HepG2 (cell line): ENCODE measurements around the gene NFATC2. TPM values are rescaled to one million over a fixed set of nuclear protein-coding genes. Genes with fewer than 3 reads are reported as not detected.
"Not testable (repeated sequence)": the region's sequence is repeated elsewhere in the genome, so short reads cannot be mapped to it uniquely, and the experiment has no call there.

Experiments
- ATAC-seq: fragments of 200-7000 bp; cut with Tn5 transposase; 3 replicates; pipeline ENCODE4 v1.9.1; 2020; ENCODE audit warnings: mild to moderate bottlenecking, moderate library complexity
- BruUV-seq: library from RNA; stranded (reverse); fragments of 400-500 nt; replicated peaks from 2 replicates; lab custom pipeline; 2021; lab: Mats Ljungman, UMichigan
- CTCF ChIA-PET: fragments of 300-600 bp; formaldehyde crosslinking; extraction: SDS; loops from one replicate; lab custom pipeline; 2021; ENCODE audit warnings: low total read pairs, inconsistent platforms, low intra/inter-chr PET ratio; lab: Yijun Ruan, JAX
- POLR2A ChIA-PET: fragments of 350-600 bp; sonication (Branson Sonifier 250); formaldehyde crosslinking; loops from one replicate; lab custom pipeline; 2020; ENCODE audit warnings: antibody characterized with exemption, inconsistent platforms; lab: Yijun Ruan, JAX
- DNase-seq: peaks from one replicate; pipeline ENCODE4 v3.0.0-alpha.2; 2015; ENCODE audit warnings: low spot score
- FAIRE-seq: peaks from 3 replicates; lab custom pipeline; 2011; peaks lifted over from hg19 to GRCh38; lab: Jason Lieb, UNC
- H2AFZ ChIP-seq: one replicate; pipeline ENCODE4 v1.6.1; 2011; ENCODE audit warnings: low read length, inconsistent platforms
- H3K27ac ChIP-seq: fragments of 300-600 bp; 3 replicates; pipeline ENCODE4 v1.8.0; 2011; ENCODE audit warnings: mixed run types, mild to moderate bottlenecking, mixed read lengths, low read length, inconsistent platforms; ENCODE audit not compliant: insufficient read depth; ENCODE audit errors: extremely low read length
- H3K27me3 ChIP-seq, 2 experiments: fragments of 200-600 bp in 1 of 2; 2 replicates in 1 of 2; 3 replicates in 1 of 2; pipeline versions ENCODE4 v1.6.0 to v1.8.0; 2011; ENCODE audit warnings: low read length in 2 of 2, mild to moderate bottlenecking in 2 of 2, moderate library complexity in 2 of 2, inconsistent platforms in 1 of 2; ENCODE audit not compliant: insufficient read depth in 2 of 2, control insufficient read depth in 1 of 2
- H3K36me3 ChIP-seq, 2 experiments: fragments of 200-600 bp in 1 of 2; replicated peaks in 1 of 2; 2 replicates in 1 of 2; 3 replicates in 1 of 2; pipeline versions ENCODE4 v1.5.1 to v1.8.0; 2011; ENCODE audit warnings: low read length in 2 of 2, inconsistent platforms in 1 of 2; ENCODE audit not compliant: insufficient read depth in 2 of 2, control insufficient read depth in 1 of 2
- H3K4me1 ChIP-seq: 2 replicates; pipeline ENCODE4 v1.5.1; 2012; ENCODE audit warnings: low read length, inconsistent platforms; ENCODE audit not compliant: insufficient read depth
- H3K4me2 ChIP-seq: 2 replicates; pipeline ENCODE4 v1.6.0; 2011; ENCODE audit warnings: low read depth, low read length, inconsistent platforms
- H3K4me3 ChIP-seq, 3 experiments: fragments of 200-600 bp in 1 of 3; sonication (generic), shearing (Covaris generic) in 1 of 3; replicated peaks in 1 of 3; 2 replicates each; pipeline ENCODE4 v1.5.1; 2011 to 2016; ENCODE audit warnings: low read length in 3 of 3, inconsistent platforms in 2 of 3, low read depth in 2 of 3, mild to moderate bottlenecking in 2 of 3, control low read depth in 1 of 3, mixed read lengths in 1 of 3; ENCODE audit not compliant: insufficient read depth in 1 of 3
- H3K79me2 ChIP-seq: one replicate; pipeline ENCODE4 v1.6.1; 2011; ENCODE audit warnings: low read length, inconsistent platforms; ENCODE audit not compliant: insufficient read depth
- H3K9ac ChIP-seq: 2 replicates; pipeline ENCODE4 v1.6.0; 2011; ENCODE audit warnings: mild to moderate bottlenecking, low read depth, low read length, inconsistent platforms; ENCODE audit not compliant: insufficient read depth
- H3K9me3 ChIP-seq: 2 replicates; pipeline ENCODE4 v1.5.1; 2012; ENCODE audit warnings: mild to moderate bottlenecking, low read length
- H4K20me1 ChIP-seq: 2 replicates; pipeline ENCODE4 v1.6.0; 2011; ENCODE audit warnings: inconsistent platforms, mild to moderate bottlenecking, low read length, moderate library complexity; ENCODE audit not compliant: insufficient read depth
- IKZF4 ChIP-seq: sonication (generic); formaldehyde crosslinking; IDR thresholded peaks from 2 replicates; pipeline ENCODE4 v1.5.1; 2020; ENCODE audit warnings: borderline replicate concordance, mild to moderate bottlenecking, low read depth, missing genetic modification reagents; ENCODE audit errors: not compliant biosample characterization
- ZMYM3 ChIP-seq: sonication (generic); formaldehyde crosslinking; IDR thresholded peaks from 2 replicates; pipeline ENCODE4 v1.5.1; 2020; ENCODE audit warnings: mild to moderate bottlenecking, missing genetic modification reagents
- ZNF431 ChIP-seq: sonication (generic); formaldehyde crosslinking; IDR thresholded peaks from 2 replicates; pipeline ENCODE4 v1.9.0; 2022; ENCODE audit warnings: missing genetic modification reagents, low read depth, mild to moderate bottlenecking, borderline replicate concordance
- ZNF768 ChIP-seq: sonication (generic); formaldehyde crosslinking; IDR thresholded peaks from 2 replicates; pipeline ENCODE4 v1.4.0; 2020; ENCODE audit warnings: missing genetic modification reagents
- WGBS: methylation state at CpG from one replicate; pipeline ENCODE4 v1.1.6; 2017; ENCODE audit warnings: low lambda C conversion rate; 5-methylcytosine and 5-hydroxymethylcytosine counted together
- in situ Hi-C: cut with HindIII; loops from 2 replicates; pipeline ENCODE4 v1.10.0; 2017; ENCODE audit warnings: low pct_unique_long_range_greater_than_20kb; ENCODE audit not compliant: extremely low pct_ligation_motif_present
- intact Hi-C: fragments of 100-400 bp; cut with micrococcal nuclease; formaldehyde crosslinking; loops from one replicate; pipeline ENCODE4 v1.10.0; 2022; ENCODE audit not compliant: unreplicated experiment
- polyA plus RNA-seq, 8 experiments: library from polyadenylated mRNA; depleted of rRNA in 3 of 8; stranded (reverse) in 7 of 8; unstranded in 1 of 8; fragments of >200 nt; fragmentation: Illumina TruSeq in 4 of 8; extraction: Trizol in 4 of 8; gene quantifications; 2 replicates each; pipeline versions ENCODE4 v1.2.1 to v1.2.3, GENCODE V29; 2011 to 2016; ENCODE audit warnings: low read depth in 4 of 8, missing spikeins in 1 of 8, mixed read lengths in 1 of 8; ENCODE audit not compliant: insufficient read depth in 1 of 8
- total RNA-seq, 5 experiments: library from RNA; depleted of rRNA; stranded (reverse); fragments of >200 nt; fragmentation: Illumina TruSeq; extraction: Trizol; gene quantifications; 2 replicates each; pipeline ENCODE4 v1.2.3, GENCODE V29; 2016; ENCODE audit warnings: low read depth in 1 of 5

NFATC2 gene
- total and polyA plus RNA-seq, 2 of the 13 experiments (the other 11 are each of a cell fraction or from before 2014, with no cell fraction given) = 1.9 to 3.3 TPM

DNA sequence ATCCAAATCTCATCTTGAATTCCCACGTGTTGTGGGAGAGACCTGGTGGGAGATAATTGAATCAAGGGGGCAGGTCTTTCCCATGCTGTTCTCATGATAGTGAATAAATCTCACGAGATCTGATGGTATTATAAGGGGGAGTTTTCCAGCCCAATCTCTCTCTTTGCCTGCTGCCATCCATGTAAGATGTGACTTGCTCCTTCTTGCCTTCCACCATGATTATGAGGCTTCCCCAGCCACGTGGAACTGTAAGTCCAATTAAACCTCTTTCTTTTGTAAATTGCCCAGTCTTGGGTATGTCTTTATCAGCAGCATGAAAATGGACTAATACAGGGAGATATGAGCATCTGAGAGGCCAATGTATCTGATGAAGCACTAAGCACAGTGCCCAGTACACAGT, 26.0 kb upstream of the NFATC2 start:
- not testable (repeated sequence) for H4K20me1 ChIP-seq
- peak; percentile 82 for TF ChIP-seq ZNF431 (CRISPR knock-in tag)
- TF ChIP-seq, all 625 proteins: peak for 1; not testable (repeated sequence) for 624
- H3K36me3 ChIP-seq, H3K79me2 ChIP-seq, H3K4me3 ChIP-seq, BruUV-seq, H3K9ac ChIP-seq, H3K9me3 ChIP-seq, POLR2A ChIA-PET, H2AFZ ChIP-seq, ATAC-seq, FAIRE-seq, DNase-seq, CTCF ChIA-PET, intact Hi-C loops, in situ Hi-C loops, H3K4me2 ChIP-seq, H3K27ac ChIP-seq: not testable (repeated sequence)
- Histone ChIP-seq H3K4me1 (peaks cover 22% of the 10 kb centered on the region), H3K27me3 (peaks cover 3 to 41% of the 10 kb centered on the region in 2 experiments; a peak in 4 of 5 replicates)
- WGBS = 16% methylated on average over 3 of the region's 3 CpGs

DNA sequence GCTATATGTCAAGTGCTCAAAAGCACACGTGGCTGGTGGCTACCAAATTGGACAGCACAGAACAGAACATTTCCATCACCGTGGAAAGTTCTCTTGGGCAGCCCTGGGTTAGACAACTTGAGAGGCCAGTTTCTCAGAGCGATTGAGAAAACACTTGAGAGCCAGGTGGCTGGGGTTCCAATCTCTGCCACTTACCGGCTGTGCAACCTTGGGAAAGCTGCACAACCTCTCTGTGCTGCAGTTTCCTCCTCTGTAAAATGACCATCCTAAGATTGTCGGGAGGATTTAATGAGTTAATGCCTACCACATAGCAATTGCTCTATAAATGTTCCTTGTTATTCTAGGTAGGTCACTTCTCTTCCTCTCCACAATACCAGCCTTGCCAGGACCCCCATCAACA, 25.1 kb upstream of the NFATC2 start:
- POLR2A ChIA-PET = no interaction called here
- Histone ChIP-seq H4K20me1 (peaks cover 11% of the 10 kb centered on the region; the same call in 1 of the 2 replicates), H2AFZ (no peak overlapping the region), H3K79me2 (no peaks in the 10 kb centered on the region), H3K36me3 (no peaks in the 10 kb centered on the region), H3K4me1 (peaks cover 28% of the 10 kb centered on the region), H3K9ac (no peak overlapping the region), H3K4me2 (no peak overlapping the region), H3K4me3 (no peak overlapping the region), H3K27ac (no peak overlapping the region), H3K9me3 (no peaks in the 10 kb centered on the region), H3K27me3 (peaks cover 5 to 46% of the 10 kb centered on the region in 2 experiments; a peak in 4 of 5 replicates)
- BruUV-seq = no TSS peak
- in situ Hi-C loops = no loop called here
- CTCF ChIA-PET = no interaction called here
- no peak for ATAC-seq
- WGBS = 51% methylated on average over 5 of the region's 5 CpGs
- intact Hi-C loops = no loop called here
- TF ChIP-seq ZMYM3 (CRISPR knock-in tag) (peak; percentile 34; the same call in 1 of the 2 replicates), ZNF768 (CRISPR knock-in tag) (peak; percentile 92), IKZF4 (no peak)
- no peak for DNase-seq
- no peak for FAIRE-seq
